Panc1 (cell line): Measurements from ENCODE around the gene P2RY8.

Source experiments
- CTCF ChIP-seq: fragments of 450-650 bp; IDR thresholded peaks from 2 replicates; pipeline ENCODE4 v1.5.1; 2017; ENCODE audit warnings: mild to moderate bottlenecking
- POLR2AphosphoS5 ChIP-seq: IDR thresholded peaks from 2 replicates; pipeline ENCODE4 v1.6.1; 2012; ENCODE audit warnings: mild to moderate bottlenecking, low read depth, low read length, moderate library complexity
- SIN3A ChIP-seq: IDR thresholded peaks from 2 replicates; pipeline ENCODE4 v1.6.1; 2012; ENCODE audit warnings: low read depth, mild to moderate bottlenecking, low read length, moderate library complexity, borderline replicate concordance; ENCODE audit not compliant: insufficient read depth

GRCh38 chrX:1555370-1555769 lies 18.4 kb upstream of the P2RY8 start:
- TF ChIP-seq POLR2AphosphoS5 = no peak
- no peak for TF ChIP-seq CTCF
- TF ChIP-seq SIN3A = no peak
